CD4-positive, alpha-beta T cell treated with Interleukin-4 for 4 hours (primary cell): Measurements from ENCODE around the gene CCER1.

Experiments
- DNase-seq: peaks from one replicate; pipeline ENCODE4 v3.0.0-alpha.2; 2020

The CCER1 gene

GRCh38 chr12:90964616-90965015 lies 9.6 kb upstream of the CCER1 start:
- DNase-seq = no peak

- no peak for DNase-seq
Observed at GRCh38 chr12:90963946-90964345, 9.0 kb upstream of the CCER1 start.

GRCh38 chr12:90961154-90961553 lies 6.2 kb upstream of the CCER1 start:
- no peak for DNase-seq

- DNase-seq = peak; percentile 39
Observed at GRCh38 chr12:90959538-90960139, 4.7 kb upstream of the CCER1 start.

- DNase-seq = no peak
Observed at GRCh38 chr12:90959032-90959431, 4.1 kb upstream of the CCER1 start.

GRCh38 chr12:90958347-90958746 lies 3.4 kb upstream of the CCER1 start:
- DNase-seq = no peak

GRCh38 chr12:90954428-90954827 lies 548 bp downstream of the CCER1 start:
- no peak for DNase-seq

- no peak for DNase-seq
Observed at GRCh38 chr12:90953956-90954421, 987 bp downstream of the CCER1 start.

GRCh38 chr12:90951432-90952105 lies 3.4 kb downstream of the CCER1 start:
- no peak for DNase-seq

GRCh38 chr12:90947869-90948268 lies 7.1 kb downstream of the CCER1 start:
- no peak for DNase-seq

- peak; percentile 16 for DNase-seq
Observed at GRCh38 chr12:90945070-90945649, 9.8 kb downstream of the CCER1 start.

- DNase-seq = no peak
Observed at GRCh38 chr12:90943255-90943654, 11.7 kb downstream of the CCER1 start.

GRCh38 chr12:90940872-90941499 lies 14.0 kb downstream of the CCER1 start:
- DNase-seq = peak; percentile 23

GRCh38 chr12:90939382-90939781 lies 15.6 kb downstream of the CCER1 start:
- DNase-seq = no peak

- DNase-seq = no peak
Observed at GRCh38 chr12:90938451-90938850, 16.5 kb downstream of the CCER1 start.

GRCh38 chr12:90937651-90938050 lies 17.3 kb downstream of the CCER1 start:
- no peak for DNase-seq

GRCh38 chr12:90936230-90937005 lies 18.6 kb downstream of the CCER1 start:
- no peak for DNase-seq

- no peak for DNase-seq
Observed at GRCh38 chr12:90925562-90925961, 29.4 kb downstream of the CCER1 start.

- no peak for DNase-seq
Observed at GRCh38 chr12:90924406-90924805, 30.6 kb downstream of the CCER1 start.

- no peak for DNase-seq
Observed at GRCh38 chr12:90922145-90922627, 32.8 kb downstream of the CCER1 start.

- DNase-seq = no peak
Observed at GRCh38 chr12:90921536-90921935, 33.4 kb downstream of the CCER1 start.

- no peak for DNase-seq
Observed at GRCh38 chr12:90920222-90920621, 34.8 kb downstream of the CCER1 start.

GRCh38 chr12:90917431-90917830 lies 37.5 kb downstream of the CCER1 start:
- DNase-seq = no peak
